SK-N-SH (cell line): Measurements from ENCODE around the gene HMGXB3.

Source experiments
- CTCF ChIP-seq: fragments of 200-600 bp; sonication (generic); IDR thresholded peaks from 2 replicates; pipeline ENCODE4 v1.6.1; 2017; ENCODE audit warnings: antibody characterized with exemption, mild to moderate bottlenecking, moderate library complexity
- GABPA ChIP-seq: IDR thresholded peaks from 2 replicates; pipeline ENCODE4 v1.4.0; 2012; ENCODE audit warnings: low read depth, mild to moderate bottlenecking
- GATA2 ChIP-seq: sonication (generic); formaldehyde crosslinking; IDR thresholded peaks from 2 replicates; pipeline ENCODE4 v1.5.0; 2020; ENCODE audit warnings: mild to moderate bottlenecking, missing genetic modification reagents
- MAX ChIP-seq: IDR thresholded peaks from 2 replicates; pipeline ENCODE4 v1.4.0; 2012; ENCODE audit warnings: low read depth
- NFIC ChIP-seq: IDR thresholded peaks from 2 replicates; pipeline ENCODE4 v1.4.0; 2012; ENCODE audit warnings: borderline replicate concordance
- POLR2AphosphoS5 ChIP-seq: IDR thresholded peaks from 2 replicates; pipeline ENCODE4 v1.6.1; 2012; ENCODE audit warnings: low read depth, low read length
- RAD21 ChIP-seq: IDR thresholded peaks from 2 replicates; pipeline ENCODE4 v1.6.1; 2012; ENCODE audit warnings: mild to moderate bottlenecking, low read length
- RCOR1 ChIP-seq: fragments of 150-350 bp; IDR thresholded peaks from 2 replicates; pipeline ENCODE4 v1.6.1; 2017; ENCODE audit warnings: antibody characterized with exemption, low read length
- REST ChIP-seq: IDR thresholded peaks from 2 replicates; pipeline ENCODE4 v1.6.1; 2012; ENCODE audit warnings: mild to moderate bottlenecking, low read depth, low read length, moderate library complexity
- SIN3A ChIP-seq: IDR thresholded peaks from 2 replicates; pipeline ENCODE4 v1.6.1; 2012; ENCODE audit warnings: low read depth, mild to moderate bottlenecking, low read length, moderate library complexity, borderline replicate concordance
- SMC3 ChIP-seq: IDR thresholded peaks from 2 replicates; pipeline ENCODE4 v1.6.1; 2012; ENCODE audit warnings: low read depth, low read length, improper control_type of control experiment
- TAF1 ChIP-seq: IDR thresholded peaks from 2 replicates; pipeline ENCODE4 v1.6.1; 2012; ENCODE audit warnings: low read depth, mild to moderate bottlenecking, low read length, moderate library complexity, borderline replicate concordance
- TEAD4 ChIP-seq: IDR thresholded peaks from 2 replicates; pipeline ENCODE4 v1.4.0; 2012; ENCODE audit warnings: mild to moderate bottlenecking, borderline replicate concordance; ENCODE audit not compliant: insufficient read depth
- USF2 ChIP-seq: fragments of 150-350 bp; IDR thresholded peaks from 2 replicates; pipeline ENCODE4 v1.6.1; 2017; ENCODE audit warnings: antibody characterized with exemption, low read length, low read depth, borderline replicate concordance

GRCh38 chr5:149993471-149993870, 7.1 kb upstream of the HMGXB3 start:
- no peak for TF ChIP-seq SMC3
- no peak for TF ChIP-seq CTCF
- TF ChIP-seq GABPA = no peak
- TF ChIP-seq TAF1 = no peak
- no peak for TF ChIP-seq RAD21
- TF ChIP-seq SIN3A = no peak
- no peak for TF ChIP-seq TEAD4
- TF ChIP-seq USF2 = no peak
- no peak for TF ChIP-seq REST
- no peak for TF ChIP-seq POLR2AphosphoS5
- no peak for TF ChIP-seq NFIC
- no peak for TF ChIP-seq MAX
- TF ChIP-seq GATA2 = no peak
- TF ChIP-seq RCOR1 = no peak
